RWPE2 (cell line): ENCODE measurements around the gene SPCS1.

Source experiments
- ATAC-seq: fragments of 200-7000 bp; cut with Tn5 transposase; 3 replicates; pipeline ENCODE4 v1.9.1; 2021; ENCODE audit warnings: low read depth
- DNase-seq: peaks from one replicate; pipeline ENCODE4 v3.0.0-alpha.2; 2020; ENCODE audit warnings: low spot score
- H3K27ac ChIP-seq: fragments of 450-650 bp; 2 replicates; pipeline ENCODE4 v1.5.1; 2017; ENCODE audit warnings: mild to moderate bottlenecking; ENCODE audit not compliant: poor library complexity, severe bottlenecking
- H3K27me3 ChIP-seq: fragments of 250-450 bp; sonication (Bioruptor Pico); 2 replicates; pipeline ENCODE4 v1.5.1; 2021; ENCODE audit warnings: mild to moderate bottlenecking, moderate library complexity; ENCODE audit not compliant: insufficient read depth, poor library complexity, severe bottlenecking
- H3K36me3 ChIP-seq: fragments of 250-450 bp; sonication (Bioruptor Pico); 2 replicates; pipeline ENCODE4 v1.5.1; 2020; ENCODE audit warnings: low read depth, mild to moderate bottlenecking, moderate library complexity
- H3K4me1 ChIP-seq: fragments of 250-450 bp; sonication (Bioruptor Pico); 2 replicates; pipeline ENCODE4 v1.5.1; 2021; ENCODE audit warnings: mild to moderate bottlenecking, moderate library complexity; ENCODE audit not compliant: insufficient read depth, poor library complexity, severe bottlenecking
- H3K4me3 ChIP-seq: fragments of 250-450 bp; sonication (Bioruptor Pico); 2 replicates; pipeline ENCODE4 v1.5.1; 2021; ENCODE audit warnings: mild to moderate bottlenecking, moderate library complexity; ENCODE audit not compliant: severe bottlenecking
- H3K9me3 ChIP-seq: fragments of 250-450 bp; sonication (Bioruptor Pico); 2 replicates; pipeline ENCODE4 v1.5.1; 2021; ENCODE audit warnings: mild to moderate bottlenecking, moderate library complexity; ENCODE audit not compliant: severe bottlenecking
- TF ChIP-seq, protein P1 (sequence below): fragments of 450-650 bp; IDR thresholded peaks from one replicate; pipeline ENCODE4 v1.5.1; 2017; ENCODE audit warnings: mild to moderate bottlenecking, moderate library complexity; ENCODE audit not compliant: poor library complexity, severe bottlenecking

Gene SPCS1

DNA sequence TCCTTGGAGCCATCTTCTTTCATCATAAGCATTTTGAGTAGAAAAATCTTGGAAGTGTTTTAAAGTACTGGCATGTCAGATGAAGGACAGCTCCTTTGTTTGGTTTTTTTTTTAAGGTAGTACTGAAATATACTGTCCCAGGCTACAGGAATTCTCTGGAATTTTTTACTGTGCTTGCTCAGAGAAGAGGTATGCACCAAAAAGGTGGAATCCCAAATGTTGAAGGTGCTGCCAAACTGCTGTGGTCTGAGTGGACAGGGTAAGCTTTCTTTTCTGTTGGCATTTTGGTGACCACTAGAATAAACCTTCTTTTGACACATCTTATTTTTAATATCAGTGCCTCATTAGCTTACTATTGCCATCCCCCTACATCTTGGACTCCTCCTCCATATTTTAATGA, 12.8 kb upstream of the SPCS1 start:
- TF ChIP-seq, protein P1, sequence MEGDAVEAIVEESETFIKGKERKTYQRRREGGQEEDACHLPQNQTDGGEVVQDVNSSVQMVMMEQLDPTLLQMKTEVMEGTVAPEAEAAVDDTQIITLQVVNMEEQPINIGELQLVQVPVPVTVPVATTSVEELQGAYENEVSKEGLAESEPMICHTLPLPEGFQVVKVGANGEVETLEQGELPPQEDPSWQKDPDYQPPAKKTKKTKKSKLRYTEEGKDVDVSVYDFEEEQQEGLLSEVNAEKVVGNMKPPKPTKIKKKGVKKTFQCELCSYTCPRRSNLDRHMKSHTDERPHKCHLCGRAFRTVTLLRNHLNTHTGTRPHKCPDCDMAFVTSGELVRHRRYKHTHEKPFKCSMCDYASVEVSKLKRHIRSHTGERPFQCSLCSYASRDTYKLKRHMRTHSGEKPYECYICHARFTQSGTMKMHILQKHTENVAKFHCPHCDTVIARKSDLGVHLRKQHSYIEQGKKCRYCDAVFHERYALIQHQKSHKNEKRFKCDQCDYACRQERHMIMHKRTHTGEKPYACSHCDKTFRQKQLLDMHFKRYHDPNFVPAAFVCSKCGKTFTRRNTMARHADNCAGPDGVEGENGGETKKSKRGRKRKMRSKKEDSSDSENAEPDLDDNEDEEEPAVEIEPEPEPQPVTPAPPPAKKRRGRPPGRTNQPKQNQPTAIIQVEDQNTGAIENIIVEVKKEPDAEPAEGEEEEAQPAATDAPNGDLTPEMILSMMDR, result no peak
- no peak for DNase-seq
- peaks cover 100% of the 10 kb centered on the region for H3K36me3 ChIP-seq
- H3K4me1 ChIP-seq, result peaks cover 4% of the 10 kb centered on the region
- H3K27ac ChIP-seq, result no peak overlapping the region
- no peak overlapping the region for H3K4me3 ChIP-seq
- no peaks in the 10 kb centered on the region for H3K9me3 ChIP-seq
- no peaks in the 10 kb centered on the region for H3K27me3 ChIP-seq
- no peak for ATAC-seq

DNA sequence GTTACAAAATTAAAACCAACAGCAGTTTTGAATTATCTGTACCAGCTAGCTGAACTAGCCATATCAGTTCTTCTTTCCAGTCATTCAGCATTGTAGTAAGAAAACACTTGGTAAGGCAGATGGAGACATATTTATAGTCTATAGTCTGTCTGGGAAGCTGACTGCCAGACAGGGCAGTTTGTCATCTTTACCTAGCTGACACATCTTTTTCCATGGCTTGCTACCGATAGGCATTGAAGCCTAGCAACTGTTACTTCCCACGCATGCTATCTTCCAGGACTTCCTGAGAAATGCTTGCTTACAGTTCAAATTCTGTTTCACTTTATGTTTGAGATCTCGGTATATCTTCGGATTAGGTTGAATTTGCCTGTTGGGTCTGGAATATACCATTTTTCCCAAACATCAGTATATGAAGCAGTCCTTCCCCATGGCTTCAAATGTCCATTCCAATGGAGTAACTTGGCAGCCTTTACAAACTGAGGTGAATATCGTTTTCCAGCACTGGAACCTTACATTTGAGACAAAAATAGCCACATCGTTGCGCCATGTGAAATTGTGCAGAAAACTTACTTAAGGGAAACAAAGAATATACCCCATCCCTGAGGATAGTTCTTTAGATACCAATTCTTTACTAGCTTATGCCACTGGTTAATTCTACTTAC, 11.2 kb upstream of the SPCS1 start:
- H3K4me3 ChIP-seq, result no peak overlapping the region
- H3K27ac ChIP-seq, result no peak overlapping the region
- ATAC-seq (no peak; the same call in 2 of the 3 replicates), DNase-seq (no peak)
- TF ChIP-seq, protein P1, result no peak
- no peaks in the 10 kb centered on the region for H3K27me3 ChIP-seq
- no peaks in the 10 kb centered on the region for H3K4me1 ChIP-seq
- peaks cover 98% of the 10 kb centered on the region for H3K36me3 ChIP-seq
- no peaks in the 10 kb centered on the region for H3K9me3 ChIP-seq

DNA sequence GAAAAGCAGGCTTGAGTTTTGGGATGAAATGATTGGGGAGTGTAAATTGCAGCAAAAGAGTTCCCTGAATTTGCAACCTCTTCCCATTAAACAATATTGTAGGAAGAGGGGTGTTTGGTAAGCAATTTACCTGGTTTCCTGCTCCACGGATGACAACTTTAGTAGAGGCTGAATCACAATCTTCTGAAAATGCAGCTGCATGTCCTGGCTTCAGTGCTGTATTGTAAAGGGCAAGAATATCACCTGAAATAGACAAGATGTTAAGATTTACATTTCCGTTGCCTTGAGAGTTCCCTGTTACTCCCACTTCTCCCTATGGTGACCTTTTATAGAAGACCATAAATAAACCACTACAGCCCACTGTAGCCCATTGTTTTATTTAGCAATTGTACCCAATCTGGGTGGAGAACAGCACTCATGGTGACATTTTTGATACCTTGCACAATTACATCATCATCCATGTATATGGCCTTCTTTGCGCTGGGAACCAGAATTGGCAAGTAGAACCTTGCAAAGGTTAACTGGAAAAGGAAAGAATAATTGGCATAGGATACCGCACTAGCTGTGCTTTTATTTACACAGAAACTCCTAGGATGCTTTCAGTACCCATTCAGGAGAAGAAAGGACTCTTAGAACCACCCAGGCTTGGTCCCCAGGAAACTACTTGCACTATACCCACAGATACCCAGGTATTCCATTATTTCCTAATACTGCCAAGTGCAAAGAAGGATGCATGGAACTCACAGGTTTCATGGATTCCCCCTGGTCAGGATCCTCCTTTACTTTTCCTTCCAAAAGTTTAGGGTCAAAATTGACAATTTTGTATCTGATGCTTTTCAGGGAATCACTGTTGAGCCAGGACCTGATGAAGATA, 9.9 kb upstream of the SPCS1 start:
- Histone ChIP-seq H3K4me1 (no peaks in the 10 kb centered on the region), H3K4me3 (no peak overlapping the region), H3K27ac (no peak overlapping the region), H3K9me3 (no peaks in the 10 kb centered on the region), H3K27me3 (no peaks in the 10 kb centered on the region), H3K36me3 (peaks cover 95% of the 10 kb centered on the region)
- no peak for DNase-seq
- ATAC-seq, result no peak; the same call in 1 of the 3 replicates
- TF ChIP-seq, protein P1, result no peak

DNA sequence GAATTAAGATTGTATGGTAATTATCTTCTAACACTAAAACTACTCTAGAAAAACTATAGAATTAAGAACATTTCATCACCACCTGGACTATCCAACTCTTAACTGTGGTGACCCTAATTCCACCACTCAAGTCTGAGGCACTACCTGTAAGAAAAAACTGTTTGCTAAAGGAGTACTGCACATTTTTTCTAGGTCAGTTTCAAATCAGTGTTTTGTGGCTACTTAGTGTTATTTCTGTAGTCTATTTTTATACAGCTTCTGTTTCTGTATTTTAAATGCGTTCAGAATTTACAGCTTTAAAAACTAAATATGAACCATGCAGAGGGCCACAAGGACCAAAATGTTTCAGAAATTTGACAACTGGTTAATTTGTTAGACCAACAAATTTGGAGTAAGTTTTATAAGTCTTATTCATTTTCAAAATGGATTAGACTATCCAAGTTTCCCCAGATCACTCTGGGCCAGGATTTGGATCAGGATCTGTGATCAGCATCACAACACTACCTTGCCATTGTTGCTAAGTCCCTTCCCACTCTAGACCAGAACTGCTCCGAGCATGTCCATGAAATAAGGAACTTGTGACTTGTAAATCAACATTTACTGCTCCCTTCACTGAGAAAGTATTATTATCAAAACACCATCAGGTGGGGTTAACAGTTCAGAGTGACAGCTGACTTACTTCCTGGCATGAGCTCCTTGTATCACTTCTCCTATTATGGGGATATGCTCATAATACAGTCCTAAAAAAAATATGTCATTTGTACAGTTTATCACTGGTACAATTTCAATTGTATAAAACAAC, 8.9 kb upstream of the SPCS1 start:
- no peaks in the 10 kb centered on the region for H3K4me1 ChIP-seq
- no peaks in the 10 kb centered on the region for H3K9me3 ChIP-seq
- no peaks in the 10 kb centered on the region for H3K27me3 ChIP-seq
- H3K27ac ChIP-seq, result no peak overlapping the region
- peaks cover 92% of the 10 kb centered on the region for H3K36me3 ChIP-seq
- ATAC-seq (no peak; the same call in 2 of the 3 replicates), DNase-seq (no peak)
- TF ChIP-seq, protein P1, result no peak
- no peak overlapping the region for H3K4me3 ChIP-seq
